Measurements from ENCODE around the gene TAS1R1. TPM values are rescaled to one million over a fixed set of nuclear protein-coding genes. Genes with fewer than 3 reads are reported as not detected.

TAS1R1 gene
- polyA plus RNA-seq, 1 donor: 0.27 TPM

- Histone ChIP-seq H3K27me3 (ENCODE audit: control insufficient read depth, insufficient read depth, low read length) (peaks cover 14% of the 10 kb centered on the region), H3K4me3 (ENCODE audit: low read length) (no peak overlapping the region), H3K27ac (ENCODE audit: low read length) (no peak overlapping the region), H3K36me3 (ENCODE audit: control insufficient read depth, insufficient read depth, low read length) (no peaks in the 10 kb centered on the region), H3K4me1 (ENCODE audit: control insufficient read depth, insufficient read depth, low read length) (no peaks in the 10 kb centered on the region), H3K9me3 (ENCODE audit: control insufficient read depth, low read depth, low read length) (peaks cover 3% of the 10 kb centered on the region)
- no peak for DNase-seq
- no CpG with 5 or more reads among the region's 12 CpGs for WGBS (ENCODE audit: insufficient coverage, low lambda C conversion rate)
Observed at GRCh38 chr1:6572653-6573383, 17.7 kb downstream of the TAS1R1 start.

- H3K27ac ChIP-seq (ENCODE audit: low read length): no peak overlapping the region
Observed at GRCh38 chr1:6574025-6574620, 19.0 kb downstream of the TAS1R1 start.

GRCh38 chr1:6574818-6575217, 19.7 kb downstream of the TAS1R1 start:
- Histone ChIP-seq H3K9me3 (ENCODE audit: control insufficient read depth, low read depth, low read length) (peaks cover 3% of the 10 kb centered on the region), H3K4me1 (ENCODE audit: control insufficient read depth, insufficient read depth, low read length) (peaks cover 5% of the 10 kb centered on the region), H3K4me3 (ENCODE audit: low read length) (no peak overlapping the region), H3K27me3 (ENCODE audit: control insufficient read depth, insufficient read depth, low read length) (peaks cover 4% of the 10 kb centered on the region), H3K36me3 (ENCODE audit: control insufficient read depth, insufficient read depth, low read length) (no peaks in the 10 kb centered on the region), H3K27ac (ENCODE audit: low read length) (no peak overlapping the region)
- no peak for DNase-seq
- no CpG with 5 or more reads among the region's 14 CpGs for WGBS (ENCODE audit: insufficient coverage, low lambda C conversion rate)

More at GRCh38 chr1:6574025-6574620, 19.0 kb downstream of the TAS1R1 start:
- Histone ChIP-seq H3K9me3 (ENCODE audit: control insufficient read depth, low read depth, low read length) (peaks cover 3% of the 10 kb centered on the region), H3K27me3 (ENCODE audit: control insufficient read depth, insufficient read depth, low read length) (peaks cover 10% of the 10 kb centered on the region), H3K36me3 (ENCODE audit: control insufficient read depth, insufficient read depth, low read length) (no peaks in the 10 kb centered on the region), H3K4me1 (ENCODE audit: control insufficient read depth, insufficient read depth, low read length) (peaks cover under 1% of the 10 kb centered on the region), H3K4me3 (ENCODE audit: low read length) (no peak overlapping the region)
- no peak for DNase-seq
- WGBS (ENCODE audit: insufficient coverage, low lambda C conversion rate): no CpG with 5 or more reads among the region's 8 CpGs

- peaks cover 25% of the 10 kb centered on the region for H3K4me1 ChIP-seq (ENCODE audit: control insufficient read depth, insufficient read depth, low read length)
- no peaks in the 10 kb centered on the region for H3K36me3 ChIP-seq (ENCODE audit: control insufficient read depth, insufficient read depth, low read length)
- H3K27ac ChIP-seq (ENCODE audit: low read length): no peak overlapping the region
- no peaks in the 10 kb centered on the region for H3K27me3 ChIP-seq (ENCODE audit: control insufficient read depth, insufficient read depth, low read length)
- WGBS (ENCODE audit: insufficient coverage, low lambda C conversion rate): 80% methylated on average over 1 of the region's 6 CpGs
- DNase-seq: no peak
- H3K4me3 ChIP-seq (ENCODE audit: low read length): no peak overlapping the region
- no peaks in the 10 kb centered on the region for H3K9me3 ChIP-seq (ENCODE audit: control insufficient read depth, low read depth, low read length)
Observed at GRCh38 chr1:6577831-6578525, 22.9 kb downstream of the TAS1R1 start.

GRCh38 chr1:6578624-6579373, 23.7 kb downstream of the TAS1R1 start:
- no peak overlapping the region for H3K4me3 ChIP-seq (ENCODE audit: low read length)
- H3K9me3 ChIP-seq (ENCODE audit: control insufficient read depth, low read depth, low read length): no peaks in the 10 kb centered on the region
- H3K36me3 ChIP-seq (ENCODE audit: control insufficient read depth, insufficient read depth, low read length): no peaks in the 10 kb centered on the region
- peak overlapping the region; percentile 65 for H3K27ac ChIP-seq (ENCODE audit: low read length)
- no peaks in the 10 kb centered on the region for H3K27me3 ChIP-seq (ENCODE audit: control insufficient read depth, insufficient read depth, low read length)
- H3K4me1 ChIP-seq (ENCODE audit: control insufficient read depth, insufficient read depth, low read length): peaks cover 27% of the 10 kb centered on the region
- no CpG with 5 or more reads among the region's 14 CpGs for WGBS (ENCODE audit: insufficient coverage, low lambda C conversion rate)
- no peak for DNase-seq

- peaks cover 4% of the 10 kb centered on the region for H3K36me3 ChIP-seq (ENCODE audit: control insufficient read depth, insufficient read depth, low read length)
- H3K4me1 ChIP-seq (ENCODE audit: control insufficient read depth, insufficient read depth, low read length): peaks cover 27% of the 10 kb centered on the region
- DNase-seq: peak; percentile 99
- H3K9me3 ChIP-seq (ENCODE audit: control insufficient read depth, low read depth, low read length): no peaks in the 10 kb centered on the region
- peak within 1 kb of the TSS; percentile 91 for H3K4me3 ChIP-seq (ENCODE audit: low read length)
- no CpG with 5 or more reads among the region's 58 CpGs for WGBS (ENCODE audit: insufficient coverage, low lambda C conversion rate)
- no peaks in the 10 kb centered on the region for H3K27me3 ChIP-seq (ENCODE audit: control insufficient read depth, insufficient read depth, low read length)
- H3K27ac ChIP-seq (ENCODE audit: low read length): peak within 1 kb of the TSS; percentile 82
Observed at GRCh38 chr1:6579374-6580118, 24.4 kb downstream of the TAS1R1 start, which contains the start of gene ZBTB48. TSS of gene ZBTB48 (plus strand) at chr1:6579994. CDS start at chr1:6580610, 616 bp downstream.

- Histone ChIP-seq H3K27me3 (ENCODE audit: control insufficient read depth, insufficient read depth, low read length) (no peaks in the 10 kb centered on the region), H3K27ac (ENCODE audit: low read length) (peak overlapping the region; percentile 82), H3K36me3 (ENCODE audit: control insufficient read depth, insufficient read depth, low read length) (peaks cover 4% of the 10 kb centered on the region), H3K4me3 (ENCODE audit: low read length) (peak overlapping the region; percentile 91), H3K9me3 (ENCODE audit: control insufficient read depth, low read depth, low read length) (no peaks in the 10 kb centered on the region), H3K4me1 (ENCODE audit: control insufficient read depth, insufficient read depth, low read length) (peaks cover 27% of the 10 kb centered on the region)
- DNase-seq: no peak
- no CpG with 5 or more reads among the region's 30 CpGs for WGBS (ENCODE audit: insufficient coverage, low lambda C conversion rate)
Observed at GRCh38 chr1:6580119-6580592, 25.0 kb downstream of the TAS1R1 start.

- H3K27me3 ChIP-seq (ENCODE audit: control insufficient read depth, insufficient read depth, low read length): no peaks in the 10 kb centered on the region
- peak overlapping the region; percentile 91 for H3K4me3 ChIP-seq (ENCODE audit: low read length)
- DNase-seq: peak; percentile 18 to 48
- peak overlapping the region; percentile 82 for H3K27ac ChIP-seq (ENCODE audit: low read length)
- WGBS (ENCODE audit: insufficient coverage, low lambda C conversion rate): 100% methylated on average over 1 of the region's 19 CpGs
- H3K9me3 ChIP-seq (ENCODE audit: control insufficient read depth, low read depth, low read length): no peaks in the 10 kb centered on the region
- H3K4me1 ChIP-seq (ENCODE audit: control insufficient read depth, insufficient read depth, low read length): peaks cover 27% of the 10 kb centered on the region
- peaks cover 8% of the 10 kb centered on the region for H3K36me3 ChIP-seq (ENCODE audit: control insufficient read depth, insufficient read depth, low read length)
Observed at GRCh38 chr1:6580593-6581409, 25.7 kb downstream of the TAS1R1 start.

Data from large intestine (tissue), 3 donors.